ENCODE results near the gene TUBB.
"Not testable (repeated sequence)": the region's sequence is repeated elsewhere in the genome, so short reads cannot be mapped to it uniquely, and the experiment has no call there.

Gene TUBB

GRCh38 chr6:30687659-30688431 lies 32.3 kb upstream of the TUBB start:
- no peak for DNase-seq

DNA sequence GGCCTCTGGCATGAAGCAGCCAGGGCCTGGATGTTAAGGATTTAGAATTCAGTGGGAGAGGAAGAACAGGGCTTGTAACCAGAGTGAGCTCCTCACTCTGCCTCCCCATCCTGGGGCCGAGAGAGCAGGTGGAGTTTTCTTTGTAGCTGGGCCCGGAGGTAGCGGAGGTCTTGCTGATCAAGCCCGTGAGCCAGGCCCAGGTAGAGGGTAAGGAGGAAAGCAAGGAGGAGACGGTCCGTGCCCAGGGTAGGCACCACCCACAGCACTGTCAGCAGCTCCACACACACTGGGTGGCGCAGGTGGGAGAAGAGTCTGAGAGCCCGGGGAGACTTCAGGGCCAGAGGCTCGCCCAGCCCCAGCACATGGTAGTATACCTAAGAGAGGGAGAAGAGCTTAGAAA lies 31.6 kb upstream of the TUBB start:
- DNase-seq: no peak

DNA sequence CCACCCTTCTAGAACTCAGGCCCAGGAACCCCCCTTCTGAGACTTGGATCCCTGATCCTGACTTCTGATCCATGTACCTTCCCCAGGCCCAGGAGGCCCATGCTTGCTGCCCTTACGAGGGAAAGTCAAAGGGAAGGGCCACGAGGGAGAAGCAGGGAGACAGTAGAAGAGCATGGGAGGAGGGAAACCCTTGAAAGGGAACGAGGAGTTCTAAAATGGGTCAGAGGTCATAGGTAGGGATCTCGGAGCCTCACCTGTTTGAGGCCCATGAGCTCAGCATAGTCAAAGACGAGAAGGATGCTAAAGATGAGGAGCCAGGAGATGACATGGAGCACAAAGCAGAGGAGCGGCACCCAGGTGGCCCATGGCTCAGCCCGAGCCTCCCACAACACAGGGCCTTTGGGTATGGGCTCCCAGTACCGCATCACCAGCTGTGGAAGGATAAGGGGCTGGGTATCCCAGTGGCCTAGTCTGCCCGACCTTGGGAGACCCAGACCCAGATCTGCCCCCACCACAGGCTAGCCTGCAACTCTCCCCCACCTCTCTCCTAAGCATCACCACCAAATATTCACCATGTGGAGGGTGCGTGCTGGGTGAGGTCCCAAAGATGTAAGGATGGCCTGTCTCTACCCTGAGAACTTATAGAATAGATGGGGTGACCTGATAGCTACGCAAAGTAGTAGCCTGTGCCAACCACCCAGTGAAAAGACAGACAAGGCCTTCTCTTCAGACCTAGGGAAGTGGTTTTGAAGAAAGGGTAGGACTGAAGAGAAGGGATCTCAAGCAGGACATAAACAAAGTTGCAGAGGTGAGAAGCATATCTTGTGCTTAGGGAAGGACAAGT lies 30.9 kb upstream of the TUBB start:
- no peak for DNase-seq

GRCh38 chr6:30689985-30690384 lies 30.2 kb upstream of the TUBB start:
- no peak for DNase-seq

GRCh38 chr6:30690403-30691207 lies 29.5 kb upstream of the TUBB start, which contains the start of gene NRM:
Gene NRM, minus strand, starts transcription at chr6:30690984. Its CDS starts 10 bp downstream, at chr6:30690974.
- DNase-seq: peak; percentile 84

- no peak for DNase-seq
These were observed 28.8 kb upstream of the TUBB start for GRCh38 chr6:30691208-30691847.

DNA sequence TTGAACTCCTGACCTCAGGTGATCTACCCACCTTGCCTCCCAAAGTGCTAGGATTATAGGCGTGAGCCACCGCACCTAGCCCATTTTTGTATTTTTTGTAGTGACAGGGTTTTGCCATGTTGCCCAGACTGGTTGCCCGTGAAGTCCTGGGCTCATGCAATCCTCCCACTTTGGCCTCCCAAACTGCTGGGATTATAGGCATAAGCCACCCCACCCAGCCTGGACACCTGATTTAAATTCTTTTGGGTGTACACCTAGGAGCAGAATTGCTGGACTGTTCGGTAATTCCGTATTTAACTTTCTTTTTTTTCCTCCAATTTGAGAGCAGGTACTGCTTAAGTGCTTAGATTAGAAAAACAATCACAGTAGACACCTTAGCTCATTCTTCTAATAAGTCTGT lies 23.7 kb upstream of the TUBB start:
- DNase-seq: no peak

GRCh38 chr6:30700340-30700739 lies 19.8 kb upstream of the TUBB start:
- DNase-seq: no peak

DNA sequence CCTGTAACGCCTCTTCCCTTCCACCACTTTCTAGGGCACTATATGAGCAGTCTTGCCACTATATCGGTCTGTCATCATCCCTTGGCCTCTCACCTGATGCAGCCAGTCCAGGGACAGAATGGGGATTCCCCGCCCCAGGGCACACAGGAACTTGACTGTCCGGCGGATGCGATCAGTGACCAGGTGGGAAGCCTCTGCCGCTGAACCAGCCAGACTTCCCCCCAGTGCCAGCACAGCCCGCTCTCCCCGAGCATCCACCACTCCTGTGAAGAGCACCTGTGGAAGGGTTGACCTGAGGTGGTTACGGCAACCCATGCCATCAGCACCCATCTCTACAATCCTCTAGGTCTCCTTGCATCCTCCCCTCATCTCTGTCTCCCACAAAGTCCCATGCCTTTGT lies 17.1 kb upstream of the TUBB start:
- no peak for DNase-seq

- no peak for DNase-seq
These were observed 16.3 kb upstream of the TUBB start for GRCh38 chr6:30703821-30704220.

GRCh38 chr6:30705620-30706019 lies 14.5 kb upstream of the TUBB start:
- DNase-seq: no peak

DNA sequence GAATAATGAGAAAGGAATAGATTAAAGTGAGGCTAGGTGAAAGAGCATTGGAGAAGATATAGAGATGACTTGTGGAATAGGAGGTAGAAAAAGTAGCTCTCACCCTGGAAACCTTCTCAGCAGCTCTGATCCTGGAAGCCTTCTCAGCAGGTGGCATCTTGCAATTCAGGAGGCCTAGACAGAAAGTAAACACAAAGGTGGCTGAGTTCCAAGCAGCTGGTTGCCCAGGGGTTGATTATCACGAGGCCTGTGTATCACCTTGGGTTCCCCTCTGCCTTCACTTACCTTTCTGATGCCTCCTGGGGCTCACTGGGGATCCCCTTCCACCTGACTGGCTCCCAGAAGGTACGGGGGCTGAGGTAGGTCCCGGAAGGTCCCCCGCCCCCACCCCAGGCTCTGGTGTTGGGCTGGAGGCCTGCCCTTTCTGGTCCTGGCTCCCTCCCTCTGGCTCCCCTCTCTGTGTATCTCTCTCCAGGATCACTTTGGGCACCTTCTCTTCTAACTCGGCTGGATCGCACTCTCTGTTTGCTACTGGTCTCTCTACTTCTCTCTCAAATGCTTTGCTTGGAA lies 12.8 kb upstream of the TUBB start:
- DNase-seq: no peak

DNA sequence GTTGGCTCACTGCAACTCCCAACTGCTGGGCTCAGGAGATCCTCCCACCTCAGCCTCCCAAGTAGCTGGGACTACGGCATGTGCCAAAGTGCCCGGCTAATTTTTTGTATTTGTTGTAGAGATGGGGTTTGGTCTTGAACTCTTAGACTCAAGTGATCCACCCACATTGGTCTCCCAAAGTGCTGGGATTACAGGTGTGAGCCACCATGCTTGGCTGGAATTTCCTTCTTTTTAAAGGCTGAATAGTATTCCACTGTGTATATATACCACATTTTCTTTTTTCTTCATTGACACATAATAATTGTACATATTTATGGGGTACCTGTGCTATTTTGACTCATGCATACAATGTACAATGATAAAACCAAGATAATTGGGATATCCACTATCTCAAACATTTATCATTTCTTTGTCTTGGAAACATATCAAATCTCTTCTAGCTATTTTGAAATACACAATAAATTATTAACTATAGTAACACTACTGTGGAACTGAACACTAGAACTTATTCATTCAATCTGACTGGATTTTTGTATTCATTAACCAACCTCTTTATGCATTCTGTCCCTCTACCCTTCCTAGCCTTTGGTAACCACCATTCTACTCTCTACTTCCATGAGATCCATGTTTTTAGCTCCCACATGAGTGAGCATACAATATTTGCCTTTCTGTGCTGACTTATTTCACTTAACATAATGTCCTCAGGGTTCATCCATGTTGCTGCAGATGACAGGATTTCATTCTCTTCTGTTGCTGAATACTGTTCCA lies 10.9 kb upstream of the TUBB start:
- no peak for DNase-seq

DNA sequence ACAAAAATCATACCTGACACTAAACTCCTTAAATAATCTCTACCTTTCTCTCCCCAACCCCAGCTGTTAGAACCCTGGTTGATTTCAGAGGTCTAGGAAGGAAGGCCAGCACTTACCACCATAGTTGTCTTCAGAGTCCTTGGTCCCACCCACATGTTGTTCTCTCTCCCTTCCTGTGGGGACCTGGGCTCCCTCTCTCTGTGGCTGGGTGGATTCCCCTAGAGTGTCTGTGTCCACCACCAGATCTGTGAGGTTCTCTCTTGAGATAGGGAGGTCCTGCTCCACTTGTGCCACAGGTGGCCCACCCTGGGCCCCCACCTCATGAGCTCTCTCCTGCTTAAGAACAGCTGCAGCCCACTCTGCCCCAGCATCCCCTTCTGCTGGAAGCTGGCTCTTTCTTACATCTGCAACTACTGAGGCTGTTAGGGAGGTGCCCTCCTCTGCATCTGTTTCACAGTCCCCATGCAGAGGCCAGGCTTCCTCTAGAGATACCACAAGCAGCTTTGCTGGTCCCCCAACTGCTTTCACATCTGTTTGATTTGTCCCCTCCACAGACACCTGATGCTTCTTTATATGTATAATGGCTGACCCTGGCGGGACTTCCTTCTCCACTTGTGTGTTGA lies 8.3 kb upstream of the TUBB start:
- no peak for DNase-seq

DNA sequence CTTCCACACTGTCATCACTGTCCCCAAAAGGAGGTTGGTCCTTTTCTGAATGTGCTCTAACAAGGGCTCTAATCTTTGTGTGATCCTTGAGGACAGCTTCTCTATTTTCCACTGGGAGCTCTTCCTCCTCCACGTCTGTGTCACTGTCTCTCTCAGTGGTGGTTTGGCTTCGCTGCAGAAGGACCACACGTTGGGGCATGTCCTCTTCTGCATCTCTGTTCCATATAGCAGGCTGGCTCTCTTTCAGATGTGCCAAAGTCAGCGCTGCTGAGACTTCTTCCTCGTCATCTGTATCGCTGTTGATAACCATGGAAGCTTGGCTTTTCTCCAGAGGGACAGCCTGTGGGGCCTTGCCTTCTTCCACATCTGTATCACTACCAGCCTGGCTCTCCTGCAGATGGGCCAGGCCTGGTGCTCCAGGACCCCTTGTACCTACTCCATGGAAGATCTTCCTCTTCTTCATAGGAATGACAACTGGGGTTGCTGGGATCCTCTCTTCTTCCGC lies 7.7 kb upstream of the TUBB start:
- no peak for DNase-seq

- no peak for DNase-seq
These were observed 5.9 kb upstream of the TUBB start for GRCh38 chr6:30714263-30714662.

- no peak for DNase-seq
These were observed 3.3 kb upstream of the TUBB start for GRCh38 chr6:30716879-30717128.

GRCh38 chr6:30717129-30717844 lies 2.9 kb upstream of the TUBB start, which contains the start of gene MDC1:
Gene MDC1, minus strand, starts transcription at chr6:30717281. Its CDS starts 2,106 bp downstream, at chr6:30715175.
- peak; percentile 99 for DNase-seq

GRCh38 chr6:30717845-30718720 lies 2.1 kb upstream of the TUBB start:
- DNase-seq: not testable (repeated sequence)

Measured in activated CD4-positive, alpha-beta T cell treated with anti-CD3 and anti-CD28 coated beads for 48 hours (primary cell).